HG02759 (cell line): ENCODE results near the gene C14orf93.
"Not testable (repeated sequence)": the region's sequence is repeated elsewhere in the genome, so short reads cannot be mapped to it uniquely, and the experiment has no call there.

Experiments used
- ATAC-seq: cut with Tn5 transposase; IDR thresholded peaks from one replicate; pipeline ENCODE4 v1.9.1; 2021; ENCODE audit warnings: mild to moderate bottlenecking, moderate library complexity; ENCODE audit not compliant: unreplicated experiment

C14orf93 gene

DNA sequence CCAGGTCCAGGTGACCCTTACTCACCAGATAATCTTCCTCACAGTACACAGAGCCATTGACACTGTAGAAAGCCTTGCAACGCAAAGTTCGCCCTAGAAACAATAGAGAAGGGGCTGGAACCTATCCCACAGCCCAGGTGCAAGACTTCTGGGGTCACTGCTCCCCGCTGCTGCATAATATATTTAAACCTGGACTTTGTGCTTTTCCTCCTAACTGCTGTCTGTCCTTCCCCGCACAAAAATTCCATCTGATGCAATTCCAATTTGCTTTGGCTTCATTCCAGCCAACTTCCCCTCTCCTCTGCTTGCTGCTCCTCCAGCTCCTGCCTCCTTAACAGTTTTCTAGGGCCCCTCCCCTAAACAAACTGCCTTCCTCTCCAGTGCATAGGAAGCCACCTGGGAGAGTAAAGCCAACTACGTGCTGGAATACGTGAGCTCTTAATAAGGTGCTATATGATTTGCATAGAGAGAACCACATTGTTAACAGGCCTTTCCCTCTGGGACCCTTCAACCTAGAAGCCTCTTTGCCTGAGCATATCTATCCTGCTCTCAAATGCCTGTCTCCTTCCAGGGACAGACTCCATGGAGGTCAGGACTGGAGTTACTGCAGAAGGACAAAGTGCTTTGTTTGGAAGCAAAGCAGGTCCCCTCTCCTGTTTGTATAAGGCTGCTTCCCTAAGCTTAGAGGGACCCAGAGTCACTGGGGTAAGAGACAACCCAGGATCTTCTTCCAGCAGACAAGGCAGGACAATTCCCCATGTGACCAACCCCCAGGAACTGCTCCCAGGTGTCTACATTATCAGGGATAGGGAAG, 33.1 kb downstream of the C14orf93 start:
- ATAC-seq = no peak

DNA sequence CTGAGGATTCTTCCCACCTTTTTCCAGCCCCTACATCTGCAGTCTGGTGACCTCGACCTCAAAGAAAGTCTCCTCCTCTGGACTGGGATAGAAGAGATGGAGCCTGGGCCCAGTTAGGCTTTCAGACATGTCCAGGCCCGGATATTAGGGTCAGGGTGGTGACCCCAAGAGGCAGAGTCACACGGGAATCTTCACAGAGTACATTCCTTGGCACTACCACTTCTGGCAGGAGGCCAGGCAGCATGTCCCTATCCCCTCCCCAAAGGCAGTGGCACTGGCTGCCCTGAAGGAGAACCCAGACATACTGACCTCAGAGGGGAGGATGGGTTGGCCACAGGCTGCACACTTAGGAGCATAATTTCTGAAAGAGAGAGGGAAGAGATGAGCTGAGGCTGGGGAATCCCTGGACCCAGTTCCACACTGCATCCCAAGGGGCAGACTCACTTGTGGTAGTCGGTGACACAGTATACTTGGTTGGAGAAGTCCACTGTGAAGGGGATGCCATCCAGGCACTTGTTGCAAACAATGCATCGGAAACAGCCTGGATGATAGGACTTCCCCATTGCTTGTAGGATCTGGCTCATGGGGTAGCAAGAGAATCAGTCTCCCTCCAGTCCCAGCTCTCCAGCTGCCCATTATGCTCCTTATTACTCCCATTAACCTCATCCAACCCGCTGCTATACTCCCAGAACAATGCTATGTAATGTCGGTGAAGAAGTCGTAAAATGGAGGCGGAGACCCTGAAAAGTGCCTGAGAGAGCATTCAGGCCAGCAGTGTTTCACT, 35.2 kb downstream of the C14orf93 start:
- ATAC-seq = no peak

DNA sequence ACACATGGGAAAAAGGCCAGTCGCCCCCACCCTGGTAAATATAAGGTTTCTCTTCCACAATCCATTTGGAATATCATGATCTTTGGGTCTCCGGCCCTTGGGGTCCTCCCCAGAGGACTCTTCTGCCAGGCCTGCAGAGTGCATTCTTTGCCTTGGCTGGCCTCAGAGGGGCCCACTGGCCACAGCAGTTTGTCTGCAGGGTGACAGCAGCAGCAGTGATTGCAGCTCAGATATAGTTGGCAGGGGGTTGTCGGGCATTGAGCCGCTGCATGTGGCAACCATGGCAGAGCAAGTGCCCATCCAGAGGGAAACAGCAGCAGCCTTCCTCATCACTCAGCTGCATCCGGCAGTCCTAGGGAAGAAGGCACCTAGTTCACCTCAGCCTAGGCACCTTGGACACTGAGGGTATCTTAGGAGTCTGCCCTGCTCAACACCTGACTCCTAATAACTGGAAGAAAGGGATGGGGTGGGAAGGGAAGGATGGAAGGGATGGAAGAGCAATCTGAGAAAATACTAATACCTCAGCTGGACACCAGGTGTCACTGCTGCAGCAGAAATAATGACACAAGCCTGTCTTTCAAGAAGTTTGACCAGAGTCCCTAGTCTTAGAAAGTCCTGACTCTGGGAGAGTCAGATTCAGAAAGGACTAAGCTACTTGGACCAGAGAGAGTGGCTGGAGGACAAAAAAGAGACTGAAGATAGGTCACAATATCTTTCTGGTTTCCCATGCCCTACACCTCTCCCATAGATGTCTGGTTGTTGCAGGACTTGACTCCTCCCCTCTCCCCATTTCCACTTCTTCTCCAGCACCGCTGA, 36.5 kb downstream of the C14orf93 start:
- no peak for ATAC-seq

DNA sequence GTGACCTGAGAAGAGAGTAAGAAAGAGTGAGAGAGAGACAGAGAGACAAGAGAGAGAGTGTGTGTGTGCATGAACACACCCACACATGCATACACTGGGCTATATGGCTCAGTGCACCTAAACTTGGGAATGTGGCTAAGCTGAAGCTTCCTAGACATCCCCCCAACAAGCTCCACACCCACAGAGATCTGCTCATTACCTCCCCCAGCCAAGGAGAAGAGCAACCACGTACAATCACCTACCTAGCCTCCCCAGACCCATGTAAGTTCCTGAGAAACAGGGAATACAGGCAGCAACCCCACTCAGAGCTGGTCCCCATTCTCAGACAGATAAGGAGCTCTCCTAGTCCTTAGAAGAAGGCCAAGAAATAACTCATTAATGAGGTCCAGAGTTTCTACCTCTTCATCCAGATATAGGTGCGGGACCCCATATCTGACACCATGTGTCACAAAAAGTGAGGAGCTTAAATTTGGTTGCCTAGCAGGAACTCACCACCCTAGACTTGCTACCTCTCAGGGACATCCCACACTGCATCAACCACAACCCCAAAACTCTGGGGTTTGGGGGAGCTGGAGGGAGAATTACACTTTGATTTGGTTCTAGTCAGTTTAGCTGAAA, 37.5 kb downstream of the C14orf93 start:
- ATAC-seq = no peak

DNA sequence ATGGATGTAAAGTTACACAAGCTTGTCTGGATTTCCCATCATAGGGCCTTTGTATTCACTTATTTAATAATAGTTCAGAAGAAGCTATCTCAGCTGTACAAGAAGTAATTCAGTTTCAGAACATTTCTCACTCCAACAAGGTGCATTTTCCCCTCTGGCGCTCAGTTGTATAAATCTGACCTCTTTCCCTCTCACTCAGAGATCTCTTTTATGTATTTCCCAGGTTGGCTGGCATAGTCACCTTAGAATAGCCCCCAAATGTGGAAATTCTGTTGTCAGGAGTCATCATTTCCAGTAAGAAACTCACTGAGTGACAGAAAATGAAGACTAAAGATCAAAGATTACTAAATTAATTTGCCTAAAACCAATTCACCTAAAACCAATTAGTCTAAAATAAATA, 38.8 kb downstream of the C14orf93 start:
- ATAC-seq = no peak

DNA sequence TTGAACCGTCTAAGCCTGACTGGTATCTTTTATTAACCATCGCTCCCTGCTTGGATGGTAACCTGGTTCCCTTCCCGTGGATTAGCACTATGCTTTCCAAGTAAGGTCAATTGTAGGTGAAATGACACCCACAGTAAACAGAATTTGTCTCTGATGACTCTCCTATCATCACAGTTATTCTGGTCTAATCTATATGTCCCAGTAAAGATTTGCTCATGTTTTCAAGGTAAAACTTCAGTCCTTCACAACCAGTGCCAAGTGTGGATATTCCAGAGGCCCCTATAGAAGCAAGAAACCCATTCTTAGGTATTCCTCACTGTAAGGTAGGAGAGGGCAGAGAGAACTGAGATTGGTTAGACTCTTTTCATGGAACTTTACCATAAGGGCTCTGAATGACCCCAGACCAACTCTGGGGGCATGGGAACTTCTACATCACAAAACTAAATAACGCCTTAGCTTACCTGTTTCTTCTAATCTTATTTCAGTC, 43.1 kb downstream of the C14orf93 start:
- ATAC-seq = no peak

DNA sequence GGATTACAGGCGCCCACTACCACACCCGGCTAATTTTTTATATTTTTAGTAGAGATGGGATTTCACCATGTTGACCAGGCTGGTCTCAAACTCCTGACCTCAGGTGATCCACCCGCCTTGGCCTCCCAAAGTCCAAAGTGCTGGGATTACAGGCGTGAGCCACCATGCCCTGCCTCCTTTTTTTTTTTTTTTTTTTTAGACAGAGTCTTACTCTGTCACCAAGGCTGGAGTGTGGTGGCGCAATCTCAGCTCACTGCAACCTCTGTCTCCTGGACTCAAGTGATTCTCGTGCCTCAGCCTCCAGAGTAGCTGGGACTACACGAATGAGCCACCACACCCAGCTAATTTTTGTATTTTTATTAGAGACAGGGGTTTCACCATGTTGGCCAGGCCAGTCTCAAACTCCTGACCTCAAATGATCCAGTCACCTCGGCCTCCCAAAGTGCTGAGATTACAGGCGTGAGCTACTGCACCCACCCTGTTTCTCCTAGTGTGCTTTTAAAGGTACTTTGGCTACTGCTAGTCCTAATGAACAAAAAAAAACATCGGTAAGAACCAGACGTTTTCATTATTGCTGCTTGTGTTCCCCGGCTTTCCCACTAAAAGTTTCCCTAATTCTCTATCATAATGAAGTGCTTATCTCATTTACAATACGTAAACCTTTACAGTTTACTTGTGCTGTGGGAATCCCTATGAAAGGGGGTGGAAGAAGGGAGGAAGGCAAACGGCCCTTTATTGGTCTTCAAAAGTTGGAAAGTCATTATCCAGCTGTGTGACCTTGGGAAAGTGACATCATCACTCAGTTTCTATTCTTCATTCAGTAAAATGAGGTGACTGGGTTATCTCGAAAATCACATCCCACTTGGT, 43.8 kb downstream of the C14orf93 start:
- not testable (repeated sequence) for ATAC-seq

DNA sequence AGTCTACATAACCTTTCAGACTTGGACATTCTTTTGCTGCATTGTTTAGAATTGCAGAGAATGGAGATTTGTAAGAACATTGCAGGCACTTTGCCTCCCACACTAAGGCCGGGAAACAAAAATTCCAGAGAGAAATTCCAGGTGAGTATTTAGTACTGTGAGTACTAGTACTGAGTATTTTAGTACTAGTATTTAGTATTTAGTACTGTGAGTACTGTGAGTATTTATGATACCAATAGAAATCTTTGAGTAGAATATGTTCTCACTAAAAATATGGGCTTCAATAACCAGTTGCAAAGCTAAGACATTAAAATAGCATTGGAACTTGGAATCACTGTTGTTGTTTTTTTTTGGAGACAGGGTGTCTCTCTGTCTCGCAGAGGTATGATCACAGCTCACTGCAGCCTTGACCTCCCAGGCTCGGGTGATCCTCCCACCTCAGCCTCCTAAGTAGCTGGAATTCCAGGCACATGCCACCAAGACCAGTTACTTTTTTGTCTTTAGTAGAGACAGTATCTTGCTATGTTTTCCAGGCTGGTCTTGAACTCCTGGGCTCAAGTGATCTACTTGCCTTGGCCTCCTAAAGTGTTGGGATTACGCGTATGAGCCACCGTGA, 47.8 kb downstream of the C14orf93 start:
- ATAC-seq = no peak

DNA sequence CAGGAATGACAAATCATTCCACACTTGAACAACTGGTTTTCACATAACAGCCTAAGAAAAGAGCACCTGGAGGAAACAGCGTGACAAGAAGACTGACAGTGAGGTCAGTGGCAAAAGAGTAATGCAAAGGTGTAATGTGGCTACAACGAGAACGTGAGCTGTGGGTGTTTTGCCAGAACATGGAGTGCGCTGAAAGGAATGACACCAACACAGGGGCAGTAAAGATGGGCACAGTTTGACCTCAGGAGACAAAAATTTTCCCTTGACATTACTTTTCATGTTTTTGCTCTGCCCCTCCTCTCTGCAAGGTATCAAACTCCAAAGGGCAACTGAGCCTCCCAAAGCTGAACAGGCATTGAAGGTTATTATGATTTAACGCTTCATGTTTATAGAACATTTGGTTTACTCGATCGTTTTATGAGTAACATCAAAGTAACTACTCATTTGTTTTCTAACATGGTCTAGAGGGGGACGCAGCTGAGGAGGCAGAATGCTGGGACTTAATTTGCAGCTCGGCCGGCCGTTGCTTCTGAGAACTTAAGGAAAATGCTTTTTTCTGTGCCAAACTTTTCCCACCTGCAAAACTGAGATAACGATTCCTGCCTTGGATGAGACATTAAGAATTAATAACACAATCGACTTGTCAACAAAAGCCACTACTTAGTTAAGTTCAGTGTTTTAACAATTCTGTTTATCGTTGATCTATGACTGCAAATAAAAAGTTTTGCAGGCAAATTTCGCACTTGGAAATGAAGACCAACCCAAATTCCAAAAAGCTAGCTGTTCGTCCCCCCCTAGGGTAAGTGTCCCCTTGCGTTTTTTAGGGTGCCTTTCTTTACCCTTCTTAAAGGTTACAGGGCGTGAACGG, 54.0 kb downstream of the C14orf93 start:
- ATAC-seq = no peak

DNA sequence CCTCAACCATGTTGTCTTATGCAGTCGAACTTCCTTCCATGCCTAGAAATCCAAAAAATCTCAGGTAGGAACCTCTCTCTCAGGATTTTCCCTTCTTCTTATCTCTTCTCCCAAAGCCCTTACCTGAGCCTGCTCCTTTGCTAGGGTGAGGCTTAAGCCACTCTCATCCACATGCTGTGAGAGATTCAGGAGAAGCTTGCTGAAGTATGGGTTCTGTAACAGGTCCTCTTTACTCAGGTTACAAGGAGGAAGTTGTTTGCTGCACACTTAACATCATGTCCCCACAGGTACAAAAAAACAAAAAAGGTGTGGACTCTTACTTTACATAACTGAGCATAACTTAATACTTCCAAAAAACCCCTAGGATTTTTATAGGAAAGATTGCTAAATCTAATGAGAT, 57.5 kb downstream of the C14orf93 start:
- ATAC-seq = no peak

DNA sequence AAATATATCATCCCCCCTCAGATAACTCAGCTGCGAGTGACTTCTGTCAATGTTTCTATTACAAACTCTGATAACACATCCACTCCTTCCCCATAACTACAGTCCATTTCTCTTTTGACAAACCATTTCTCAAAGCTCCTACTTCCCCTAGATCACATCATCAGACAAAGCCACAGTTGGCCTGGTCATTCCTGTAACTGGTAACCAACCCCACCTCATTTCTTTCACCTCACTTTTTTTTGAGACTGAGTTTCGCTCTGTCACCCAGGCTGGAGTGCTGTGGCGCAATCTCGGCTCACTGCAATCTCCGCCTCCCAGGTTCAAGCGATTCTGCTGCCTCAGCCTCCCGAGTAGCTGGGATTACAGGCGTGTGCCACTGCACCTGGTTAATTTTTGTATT, 58.1 kb downstream of the C14orf93 start:
- not testable (repeated sequence) for ATAC-seq

DNA sequence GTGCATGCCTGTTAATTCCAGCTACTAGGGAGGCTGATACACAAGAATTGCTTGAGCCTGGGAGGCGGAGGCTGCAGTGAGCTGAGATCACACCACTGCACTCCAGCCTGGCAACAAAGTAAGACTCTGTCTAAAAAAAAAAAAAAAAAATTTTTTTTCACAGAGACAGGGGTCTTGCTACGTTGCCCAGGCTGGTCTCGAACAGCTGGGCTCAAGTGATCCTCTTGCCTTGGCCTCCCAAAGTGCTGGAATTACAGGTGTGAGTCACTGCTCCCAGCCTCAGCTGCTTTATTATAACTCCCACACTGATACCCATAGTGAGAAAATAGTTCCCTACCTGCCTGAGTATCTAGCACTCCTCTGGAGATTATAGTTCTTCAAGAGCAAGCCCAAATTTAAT, 64.3 kb downstream of the C14orf93 start:
- ATAC-seq = no peak

DNA sequence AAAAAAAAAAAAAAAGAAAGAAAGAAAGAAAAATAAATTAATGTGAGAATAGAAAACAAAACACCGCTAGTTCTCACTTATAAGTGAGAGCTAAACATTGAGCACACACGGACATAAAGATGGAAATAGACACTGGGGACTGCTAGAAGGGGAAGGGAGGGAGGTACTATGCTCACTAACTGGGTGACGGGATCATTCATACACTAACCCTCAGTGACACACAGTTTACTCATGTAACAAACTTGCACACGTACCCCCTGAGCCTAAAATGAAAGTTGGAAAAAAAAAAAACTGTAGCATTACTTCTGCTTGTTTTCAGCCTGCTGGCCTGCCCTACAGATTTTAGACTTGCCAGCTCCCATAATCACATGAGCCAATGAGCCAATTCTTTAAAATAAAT, 70.3 kb downstream of the C14orf93 start:
- no peak for ATAC-seq
